Thyroid gland (tissue), 4 donors: ENCODE results near the gene PARD3B.

Experiments used
- CTCF ChIP-seq, 6 experiments: fragments of 200-600 bp in 3 of 6; fragments of 450-650 bp in 3 of 6; sonication (generic) in 3 of 6; IDR thresholded peaks; one replicate each; pipeline ENCODE4 v1.5.1; 2016 to 2019; ENCODE audit warnings: antibody characterized with exemption in 6 of 6, mild to moderate bottlenecking in 2 of 6, inconsistent platforms in 1 of 6, moderate library complexity in 1 of 6
- POLR2A ChIP-seq, 2 donors: fragments of 450-650 bp; IDR thresholded peaks; one replicate each; pipeline ENCODE4 v1.6.1; 2017; ENCODE audit warnings: antibody characterized with exemption in 2 of 2, mild to moderate bottlenecking in 2 of 2, moderate library complexity in 1 of 2

GRCh38 chr2:205613970-205614559 is 1068.8 kb downstream of the PARD3B start:
- no peak for TF ChIP-seq CTCF (IDR thresholded peaks at IDR 0.05)
- no peak for TF ChIP-seq POLR2A (IDR thresholded peaks at IDR 0.05)
